ENCODE results near the gene IL1RAPL2.

IL1RAPL2 gene

GRCh38 chrX:105302246-105302645 lies 736.2 kb downstream of the IL1RAPL2 start:
- TF ChIP-seq CTCF (conservative IDR thresholded peaks at IDR 0.05) = no peak
- H3K27ac ChIP-seq = no peak overlapping the region

GRCh38 chrX:105307762-105308161 lies 741.8 kb downstream of the IL1RAPL2 start:
- no peak for TF ChIP-seq CTCF (conservative IDR thresholded peaks at IDR 0.05)
- H3K27ac ChIP-seq = no peak overlapping the region

GRCh38 chrX:105313596-105313995 lies 747.6 kb downstream of the IL1RAPL2 start:
- H3K27ac ChIP-seq = no peak overlapping the region
- TF ChIP-seq CTCF (conservative IDR thresholded peaks at IDR 0.05) = no peak

- H3K27ac ChIP-seq = no peak overlapping the region
- no peak for TF ChIP-seq CTCF (conservative IDR thresholded peaks at IDR 0.05)
Measured at GRCh38 chrX:105314458-105314857, 748.5 kb downstream of the IL1RAPL2 start.

- no peak for TF ChIP-seq CTCF (conservative IDR thresholded peaks at IDR 0.05)
- H3K27ac ChIP-seq = no peak overlapping the region
Measured at GRCh38 chrX:105315248-105315647, 749.2 kb downstream of the IL1RAPL2 start.

GRCh38 chrX:105317117-105317516 lies 751.1 kb downstream of the IL1RAPL2 start:
- TF ChIP-seq CTCF (conservative IDR thresholded peaks at IDR 0.05) = no peak
- H3K27ac ChIP-seq = no peak overlapping the region

- no peak for TF ChIP-seq CTCF (conservative IDR thresholded peaks at IDR 0.05)
- H3K27ac ChIP-seq = no peak overlapping the region
Measured at GRCh38 chrX:105323928-105324327, 757.9 kb downstream of the IL1RAPL2 start.

- H3K27ac ChIP-seq = no peak overlapping the region
- TF ChIP-seq CTCF (conservative IDR thresholded peaks at IDR 0.05) = no peak
Measured at GRCh38 chrX:105328773-105329172, 762.8 kb downstream of the IL1RAPL2 start.

All from VCaP (cell line).